ENCODE measurements around the gene RPP40. TPM values are rescaled to one million over a fixed set of nuclear protein-coding genes. Genes with fewer than 3 reads are reported as not detected.

Gene RPP40
- polyA plus RNA-seq, 1 donor from 2014 or later: 16.2 TPM

GRCh38 chr6:5046430-5046829 lies 42.6 kb upstream of the RPP40 start:
- Histone ChIP-seq H3K79me2 (replicated peaks; ENCODE audit: insufficient read depth, low read length) (no peaks in the 10 kb centered on the region), H2AFZ (ENCODE audit: low read depth, low read length) (no peak overlapping the region), H3K27ac (ENCODE audit: low read length) (no peak overlapping the region), H3K36me3 (ENCODE audit: insufficient read depth, low read length) (no peaks in the 10 kb centered on the region), H3K9ac (ENCODE audit: low read length) (no peak overlapping the region), H3F3A (ENCODE audit: insufficient read depth, low read length, poor library complexity, severe bottlenecking) (no peaks in the 10 kb centered on the region), H3K4me2 (ENCODE audit: low read length) (no peak overlapping the region), H3K9me3 (ENCODE audit: low read length) (no peaks in the 10 kb centered on the region), H3K4me3 (ENCODE audit: low read length) (no peak overlapping the region), H4K20me1 (ENCODE audit: insufficient read depth) (no peaks in the 10 kb centered on the region), H3K27me3 (ENCODE audit: insufficient read depth, low read depth, low read length) (no peaks in the 10 kb centered on the region), H3K9me2 (ENCODE audit: insufficient read depth, low read length) (no peaks in the 10 kb centered on the region)
- TF ChIP-seq EP300 (conservative IDR thresholded peaks at IDR 0.05; ENCODE audit: poor library complexity, severe bottlenecking) (no peak), TAF1 (IDR thresholded peaks at IDR 0.05; ENCODE audit: low read depth) (no peak), EZH2 (IDR thresholded peaks at IDR 0.05; ENCODE audit: borderline replicate concordance, insufficient read depth, low read length, poor library complexity, severe bottlenecking) (no peak), MXI1 (conservative IDR thresholded peaks at IDR 0.05; ENCODE audit: poor library complexity, severe bottlenecking) (no peak), POLR2AphosphoS5 (IDR thresholded peaks at IDR 0.05) (no peak), SMC3 (conservative IDR thresholded peaks at IDR 0.05; ENCODE audit: poor library complexity) (no peak), RAD21 (conservative IDR thresholded peaks at IDR 0.05) (no peak)
- TF ChIP-seq, protein P1, sequence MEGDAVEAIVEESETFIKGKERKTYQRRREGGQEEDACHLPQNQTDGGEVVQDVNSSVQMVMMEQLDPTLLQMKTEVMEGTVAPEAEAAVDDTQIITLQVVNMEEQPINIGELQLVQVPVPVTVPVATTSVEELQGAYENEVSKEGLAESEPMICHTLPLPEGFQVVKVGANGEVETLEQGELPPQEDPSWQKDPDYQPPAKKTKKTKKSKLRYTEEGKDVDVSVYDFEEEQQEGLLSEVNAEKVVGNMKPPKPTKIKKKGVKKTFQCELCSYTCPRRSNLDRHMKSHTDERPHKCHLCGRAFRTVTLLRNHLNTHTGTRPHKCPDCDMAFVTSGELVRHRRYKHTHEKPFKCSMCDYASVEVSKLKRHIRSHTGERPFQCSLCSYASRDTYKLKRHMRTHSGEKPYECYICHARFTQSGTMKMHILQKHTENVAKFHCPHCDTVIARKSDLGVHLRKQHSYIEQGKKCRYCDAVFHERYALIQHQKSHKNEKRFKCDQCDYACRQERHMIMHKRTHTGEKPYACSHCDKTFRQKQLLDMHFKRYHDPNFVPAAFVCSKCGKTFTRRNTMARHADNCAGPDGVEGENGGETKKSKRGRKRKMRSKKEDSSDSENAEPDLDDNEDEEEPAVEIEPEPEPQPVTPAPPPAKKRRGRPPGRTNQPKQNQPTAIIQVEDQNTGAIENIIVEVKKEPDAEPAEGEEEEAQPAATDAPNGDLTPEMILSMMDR (IDR thresholded peaks at IDR 0.05; ENCODE audit: poor library complexity, severe bottlenecking): no peak
- TF ChIP-seq, protein P2, sequence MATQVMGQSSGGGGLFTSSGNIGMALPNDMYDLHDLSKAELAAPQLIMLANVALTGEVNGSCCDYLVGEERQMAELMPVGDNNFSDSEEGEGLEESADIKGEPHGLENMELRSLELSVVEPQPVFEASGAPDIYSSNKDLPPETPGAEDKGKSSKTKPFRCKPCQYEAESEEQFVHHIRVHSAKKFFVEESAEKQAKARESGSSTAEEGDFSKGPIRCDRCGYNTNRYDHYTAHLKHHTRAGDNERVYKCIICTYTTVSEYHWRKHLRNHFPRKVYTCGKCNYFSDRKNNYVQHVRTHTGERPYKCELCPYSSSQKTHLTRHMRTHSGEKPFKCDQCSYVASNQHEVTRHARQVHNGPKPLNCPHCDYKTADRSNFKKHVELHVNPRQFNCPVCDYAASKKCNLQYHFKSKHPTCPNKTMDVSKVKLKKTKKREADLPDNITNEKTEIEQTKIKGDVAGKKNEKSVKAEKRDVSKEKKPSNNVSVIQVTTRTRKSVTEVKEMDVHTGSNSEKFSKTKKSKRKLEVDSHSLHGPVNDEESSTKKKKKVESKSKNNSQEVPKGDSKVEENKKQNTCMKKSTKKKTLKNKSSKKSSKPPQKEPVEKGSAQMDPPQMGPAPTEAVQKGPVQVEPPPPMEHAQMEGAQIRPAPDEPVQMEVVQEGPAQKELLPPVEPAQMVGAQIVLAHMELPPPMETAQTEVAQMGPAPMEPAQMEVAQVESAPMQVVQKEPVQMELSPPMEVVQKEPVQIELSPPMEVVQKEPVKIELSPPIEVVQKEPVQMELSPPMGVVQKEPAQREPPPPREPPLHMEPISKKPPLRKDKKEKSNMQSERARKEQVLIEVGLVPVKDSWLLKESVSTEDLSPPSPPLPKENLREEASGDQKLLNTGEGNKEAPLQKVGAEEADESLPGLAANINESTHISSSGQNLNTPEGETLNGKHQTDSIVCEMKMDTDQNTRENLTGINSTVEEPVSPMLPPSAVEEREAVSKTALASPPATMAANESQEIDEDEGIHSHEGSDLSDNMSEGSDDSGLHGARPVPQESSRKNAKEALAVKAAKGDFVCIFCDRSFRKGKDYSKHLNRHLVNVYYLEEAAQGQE (IDR thresholded peaks at IDR 0.05; ENCODE audit: borderline replicate concordance): no peak

DNA sequence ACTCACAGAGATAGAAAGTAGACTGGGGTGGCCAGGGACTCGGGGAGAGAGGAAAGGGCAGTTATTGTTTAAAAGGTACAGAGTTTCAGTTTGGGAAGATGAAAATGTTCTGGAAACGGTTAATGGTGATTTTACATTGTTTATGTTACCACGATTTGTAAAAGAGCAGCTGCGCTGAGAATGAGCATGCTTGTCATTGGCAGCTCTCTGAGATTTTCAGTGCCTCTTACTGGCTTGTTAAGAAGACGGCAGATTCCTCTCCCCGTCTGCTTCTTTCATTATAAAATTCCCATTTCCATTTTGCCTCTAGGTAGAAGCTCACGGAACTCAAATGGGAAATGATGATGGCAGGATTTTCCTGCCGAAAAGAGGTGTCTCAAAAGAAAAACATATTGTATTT lies 41.6 kb upstream of the RPP40 start:
- no peaks in the 10 kb centered on the region for H3K9me3 ChIP-seq (ENCODE audit: low read length)
- H3K27me3 ChIP-seq (ENCODE audit: insufficient read depth, low read depth, low read length): no peaks in the 10 kb centered on the region
- H3F3A ChIP-seq (ENCODE audit: insufficient read depth, low read length, poor library complexity, severe bottlenecking): no peaks in the 10 kb centered on the region
- no peak for TF ChIP-seq EZH2 (IDR thresholded peaks at IDR 0.05; ENCODE audit: borderline replicate concordance, insufficient read depth, low read length, poor library complexity, severe bottlenecking)
- no peak for TF ChIP-seq MXI1 (conservative IDR thresholded peaks at IDR 0.05; ENCODE audit: poor library complexity, severe bottlenecking)
- no peak for TF ChIP-seq POLR2AphosphoS5 (IDR thresholded peaks at IDR 0.05)
- no peak for TF ChIP-seq TAF1 (IDR thresholded peaks at IDR 0.05; ENCODE audit: low read depth)
- TF ChIP-seq SMC3 (conservative IDR thresholded peaks at IDR 0.05; ENCODE audit: poor library complexity): no peak
- TF ChIP-seq, protein P1 (IDR thresholded peaks at IDR 0.05; ENCODE audit: poor library complexity, severe bottlenecking): no peak
- TF ChIP-seq, protein P2 (IDR thresholded peaks at IDR 0.05; ENCODE audit: borderline replicate concordance): no peak
- TF ChIP-seq RAD21 (conservative IDR thresholded peaks at IDR 0.05): no peak
- TF ChIP-seq EP300 (conservative IDR thresholded peaks at IDR 0.05; ENCODE audit: poor library complexity, severe bottlenecking): no peak
- H3K4me3 ChIP-seq (ENCODE audit: low read length): no peak overlapping the region
- H3K36me3 ChIP-seq (ENCODE audit: insufficient read depth, low read length): no peaks in the 10 kb centered on the region
- no peak overlapping the region for H3K4me2 ChIP-seq (ENCODE audit: low read length)
- no peaks in the 10 kb centered on the region for H3K9me2 ChIP-seq (ENCODE audit: insufficient read depth, low read length)
- H3K27ac ChIP-seq (ENCODE audit: low read length): no peak overlapping the region
- no peak overlapping the region for H3K9ac ChIP-seq (ENCODE audit: low read length)
- H3K79me2 ChIP-seq (replicated peaks; ENCODE audit: insufficient read depth, low read length): no peaks in the 10 kb centered on the region
- H4K20me1 ChIP-seq (ENCODE audit: insufficient read depth): no peaks in the 10 kb centered on the region
- H2AFZ ChIP-seq (ENCODE audit: low read depth, low read length): no peak overlapping the region
